Measurements from ENCODE around the gene IQSEC3.

- TF ChIP-seq CTCF (IDR thresholded peaks at IDR 0.05), result no peak
- no peak for TF ChIP-seq POLR2A (IDR thresholded peaks at IDR 0.05)
Observed at GRCh38 chr12:155006-155405, 88.4 kb downstream of the IQSEC3 start.

All from body of pancreas (tissue), 4 donors.